HG02759 (cell line): ENCODE measurements around the gene MBP.
A peak's percentile ranks its signal among the peaks of the same experiment; 100 is the strongest.

Experiments
- ATAC-seq: cut with Tn5 transposase; IDR thresholded peaks from one replicate; pipeline ENCODE4 v1.9.1; 2021; ENCODE audit warnings: mild to moderate bottlenecking, moderate library complexity; ENCODE audit not compliant: unreplicated experiment

The MBP gene

DNA sequence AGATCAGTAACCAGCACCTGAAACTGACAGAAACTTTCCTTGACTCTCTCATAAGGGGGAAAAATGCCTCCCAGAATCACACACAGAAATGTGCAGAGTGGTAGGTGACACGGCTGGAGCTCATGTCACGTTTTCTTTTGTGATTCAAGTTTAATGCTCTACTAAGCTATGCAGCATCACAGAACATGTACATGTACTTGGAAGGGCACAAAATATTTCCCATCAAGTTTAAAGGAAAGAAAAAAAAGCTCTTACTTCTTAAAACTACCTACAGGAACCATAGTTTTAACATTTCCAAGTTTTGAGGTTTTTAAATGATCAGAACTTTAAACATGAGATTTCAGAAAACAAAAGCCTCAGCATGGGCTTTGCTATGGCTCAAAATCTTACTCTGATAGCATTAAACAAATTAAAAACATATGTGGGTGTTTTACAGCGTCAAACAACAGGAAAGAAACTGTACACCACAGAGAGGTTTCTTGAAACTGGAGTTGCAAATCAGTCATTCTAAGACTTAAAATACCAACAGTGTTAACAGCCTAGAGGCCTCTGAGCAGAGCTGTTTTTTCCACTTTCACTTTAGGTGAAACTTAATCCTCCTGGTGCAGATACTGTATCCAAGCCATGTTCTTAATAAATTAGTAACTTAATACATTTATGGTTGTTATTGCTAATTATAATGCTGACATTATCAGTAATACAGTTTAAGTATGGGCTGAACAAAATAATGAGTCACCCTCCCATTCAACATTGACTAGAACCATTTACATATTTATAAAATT, 30.1 kb downstream of the MBP start:
- peak; percentile 68 for ATAC-seq

GRCh38 chr18:77101410-77102258, 30.9 kb downstream of the MBP start:
- peak; percentile 50 for ATAC-seq

- no peak for ATAC-seq
Observed at GRCh38 chr18:77100751-77101355, 31.7 kb downstream of the MBP start.

DNA sequence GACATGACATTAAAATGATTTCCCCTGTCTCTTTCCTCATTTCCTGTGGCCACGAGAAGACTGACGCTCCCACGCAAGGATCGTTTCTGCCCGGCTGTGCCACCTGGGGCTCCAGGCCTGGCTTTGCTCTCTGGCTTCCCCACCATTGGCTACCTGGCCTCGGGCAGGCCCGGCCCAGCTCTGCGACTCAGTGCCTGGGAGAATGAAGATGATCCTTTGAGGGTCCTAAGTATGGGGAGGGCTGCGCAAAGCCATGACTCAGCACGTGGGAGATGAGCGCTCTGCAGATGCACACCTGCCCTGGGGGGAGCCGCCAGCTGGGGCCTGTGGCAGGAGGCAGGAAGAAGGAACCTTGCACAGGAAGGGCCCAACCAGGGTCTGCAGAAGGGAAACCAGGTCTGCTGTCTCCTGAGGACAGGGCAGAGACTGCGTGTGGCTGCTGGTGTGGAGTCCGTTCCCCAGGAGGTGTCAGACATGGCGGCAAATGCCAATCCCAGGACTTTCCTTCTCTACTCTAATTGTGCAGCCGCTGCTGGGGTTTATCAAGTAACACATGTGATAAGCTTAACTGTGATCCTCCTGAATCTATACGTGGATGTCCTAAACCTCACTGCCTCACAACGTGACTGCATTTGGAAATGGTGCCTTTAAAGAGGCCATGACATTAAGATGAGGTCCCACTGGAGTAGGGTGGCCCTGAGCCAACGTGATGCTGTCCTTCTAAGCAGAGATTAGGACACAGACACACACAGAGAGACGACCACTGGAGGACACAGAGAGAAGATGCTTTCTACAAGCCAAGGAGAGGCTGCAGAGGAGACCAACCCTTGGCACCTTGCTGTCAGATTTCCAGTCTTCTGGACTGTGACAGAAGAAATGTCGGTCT, 32.9 kb downstream of the MBP start:
- ATAC-seq: no peak

GRCh38 chr18:77098538-77099174, 33.9 kb downstream of the MBP start:
- ATAC-seq: no peak

- no peak for ATAC-seq
Observed at GRCh38 chr18:77098029-77098428, 34.6 kb downstream of the MBP start.

- no peak for ATAC-seq
Observed at GRCh38 chr18:77096936-77097886, 35.4 kb downstream of the MBP start.

- no peak for ATAC-seq
Observed at GRCh38 chr18:77095391-77096371, 36.9 kb downstream of the MBP start.

GRCh38 chr18:77093586-77093985, 39.0 kb downstream of the MBP start:
- ATAC-seq: no peak

DNA sequence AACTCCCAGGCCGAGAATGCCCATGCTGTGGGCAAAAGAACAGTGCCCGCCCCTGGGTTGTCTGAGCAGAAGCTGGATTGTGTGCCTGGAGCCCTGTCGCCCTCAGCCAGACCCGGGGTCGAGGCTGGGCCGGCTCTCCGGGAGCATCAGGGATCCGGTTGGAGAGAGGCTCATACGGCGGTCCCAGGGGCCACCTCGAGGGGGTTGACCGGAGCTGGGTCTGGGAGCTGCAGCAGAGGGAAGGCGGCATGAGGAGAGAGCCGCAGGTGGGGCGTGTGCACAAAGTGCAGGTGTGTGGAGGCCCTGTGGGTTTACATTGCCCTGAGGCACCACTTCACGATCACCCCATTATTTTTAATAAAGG, 39.5 kb downstream of the MBP start:
- no peak for ATAC-seq

- no peak for ATAC-seq
Observed at GRCh38 chr18:77092104-77093066, 40.2 kb downstream of the MBP start.

DNA sequence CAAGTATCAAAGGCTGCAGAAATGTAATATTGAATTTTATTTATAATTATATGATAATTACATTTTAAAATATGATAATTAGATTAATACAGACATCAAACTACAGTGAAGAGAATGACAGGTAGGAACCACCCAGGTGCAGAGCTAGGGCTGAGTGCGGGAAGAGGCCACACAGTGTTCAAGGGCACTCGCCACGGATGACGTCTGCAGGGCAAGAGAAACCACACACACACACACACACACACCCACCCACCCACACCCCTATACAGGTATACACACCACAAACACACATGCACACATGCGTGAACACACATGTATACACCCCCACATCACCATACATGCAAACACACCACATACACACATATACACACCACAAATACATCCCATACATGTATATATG, 41.2 kb downstream of the MBP start:
- ATAC-seq: no peak

DNA sequence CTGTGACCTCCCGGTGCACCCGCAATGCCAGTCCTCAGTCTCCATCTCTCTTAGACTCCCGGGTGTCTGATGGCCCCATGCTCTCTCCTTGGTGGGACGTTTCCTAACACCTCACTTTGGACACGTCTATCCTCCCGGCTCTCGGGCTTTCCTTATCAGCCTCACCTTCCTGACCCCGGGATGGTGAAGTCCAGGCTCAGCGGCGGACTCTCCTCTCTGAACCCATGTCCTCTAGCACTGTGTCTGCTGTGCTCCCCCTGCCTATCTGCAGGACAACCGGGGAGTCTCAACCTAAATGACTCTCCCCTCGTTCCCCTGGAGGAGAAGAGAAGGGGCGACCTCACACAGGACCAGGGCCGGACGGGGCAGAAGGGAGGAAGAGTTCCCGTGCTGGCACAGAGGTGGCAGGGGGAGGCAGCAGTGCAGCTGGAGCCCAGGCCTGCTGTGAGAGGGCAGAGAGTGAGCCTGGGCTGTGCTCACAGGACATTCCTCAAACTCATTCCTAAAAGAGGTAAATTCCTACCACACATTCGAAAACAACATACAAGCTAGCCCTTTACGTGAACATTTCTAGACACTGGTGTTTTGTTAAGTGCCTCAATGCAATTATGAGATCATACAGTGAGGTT, 41.9 kb downstream of the MBP start:
- ATAC-seq: no peak

- ATAC-seq: no peak
Observed at GRCh38 chr18:77089723-77090285, 42.8 kb downstream of the MBP start.

DNA sequence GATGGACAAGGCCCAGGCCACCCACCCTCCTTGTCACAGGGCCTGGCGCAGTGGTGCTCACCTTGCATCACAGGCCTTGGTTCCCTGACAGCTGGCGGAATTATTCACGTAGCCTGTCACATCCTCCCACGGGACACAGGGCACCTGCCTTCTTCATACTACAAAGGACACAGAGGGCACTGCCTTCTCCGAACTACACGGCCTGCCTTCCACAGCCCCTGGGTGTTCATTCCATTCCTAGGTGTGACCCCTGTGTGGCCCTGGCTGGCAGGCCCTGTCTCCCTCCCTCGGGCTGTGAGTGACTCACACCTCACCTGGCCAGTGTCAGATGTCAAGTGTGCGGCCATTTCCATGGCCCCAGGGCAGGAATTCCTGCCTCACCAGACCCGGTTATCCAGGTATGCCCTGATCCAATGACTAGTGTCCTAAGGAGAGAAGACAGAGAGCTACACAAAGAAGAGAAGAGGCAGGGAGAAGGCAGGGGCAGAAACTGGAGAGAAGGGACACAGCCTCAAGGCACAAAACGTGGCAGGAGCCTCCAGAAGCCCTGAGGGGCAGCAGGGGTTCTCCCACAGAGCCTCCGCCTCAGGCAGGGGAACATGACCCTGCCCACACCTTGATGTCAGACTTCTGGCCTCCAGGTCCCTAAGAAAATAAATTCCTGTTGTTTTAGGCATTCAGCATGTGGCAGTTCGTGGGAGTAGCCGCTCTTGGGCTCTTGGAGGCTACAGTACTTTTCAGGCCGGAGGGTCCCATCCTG, 43.4 kb downstream of the MBP start:
- ATAC-seq: no peak
